Keratinocyte (primary cell): Measurements from ENCODE around the gene SCAPER.

Experiments
- EZH2 ChIP-seq: IDR thresholded peaks from one replicate; pipeline ENCODE4 v1.6.1; 2012; ENCODE audit warnings: inconsistent platforms, mild to moderate bottlenecking, low read length, moderate library complexity
- TF ChIP-seq, protein P1 (sequence below), 3 experiments: IDR thresholded peaks in 1 of 3; conservative IDR thresholded peaks in 1 of 3; optimal IDR thresholded peaks in 1 of 3; 2 replicates in 2 of 3; 3 replicates in 1 of 3; pipeline versions ENCODE3 to v1.5.1; 2011; ENCODE audit warnings: low read length in 3 of 3, mild to moderate bottlenecking in 3 of 3, moderate library complexity in 2 of 3, control low read depth in 1 of 3, inconsistent platforms in 1 of 3; ENCODE audit not compliant: insufficient read depth in 2 of 3; ENCODE audit errors: extremely low read depth in 1 of 3

DNA sequence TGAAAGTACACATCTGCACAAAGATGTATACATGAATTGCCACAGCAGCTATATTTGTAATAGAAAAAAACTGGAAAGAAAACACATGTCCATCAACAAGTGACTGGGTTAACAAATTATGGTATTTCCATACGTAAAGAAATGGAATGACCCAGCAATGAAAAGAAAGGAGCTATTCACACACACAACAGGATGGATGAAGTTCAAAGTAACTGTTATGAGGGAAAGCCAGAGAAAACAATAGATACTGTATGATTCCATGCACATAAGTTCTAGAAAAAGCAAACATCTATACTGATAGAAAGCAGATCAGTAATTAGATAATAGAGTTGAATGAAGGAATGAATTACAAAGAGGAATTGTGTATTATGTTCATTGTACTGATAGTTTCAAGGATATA, 152.0 kb downstream of the SCAPER start:
- TF ChIP-seq, protein P1, sequence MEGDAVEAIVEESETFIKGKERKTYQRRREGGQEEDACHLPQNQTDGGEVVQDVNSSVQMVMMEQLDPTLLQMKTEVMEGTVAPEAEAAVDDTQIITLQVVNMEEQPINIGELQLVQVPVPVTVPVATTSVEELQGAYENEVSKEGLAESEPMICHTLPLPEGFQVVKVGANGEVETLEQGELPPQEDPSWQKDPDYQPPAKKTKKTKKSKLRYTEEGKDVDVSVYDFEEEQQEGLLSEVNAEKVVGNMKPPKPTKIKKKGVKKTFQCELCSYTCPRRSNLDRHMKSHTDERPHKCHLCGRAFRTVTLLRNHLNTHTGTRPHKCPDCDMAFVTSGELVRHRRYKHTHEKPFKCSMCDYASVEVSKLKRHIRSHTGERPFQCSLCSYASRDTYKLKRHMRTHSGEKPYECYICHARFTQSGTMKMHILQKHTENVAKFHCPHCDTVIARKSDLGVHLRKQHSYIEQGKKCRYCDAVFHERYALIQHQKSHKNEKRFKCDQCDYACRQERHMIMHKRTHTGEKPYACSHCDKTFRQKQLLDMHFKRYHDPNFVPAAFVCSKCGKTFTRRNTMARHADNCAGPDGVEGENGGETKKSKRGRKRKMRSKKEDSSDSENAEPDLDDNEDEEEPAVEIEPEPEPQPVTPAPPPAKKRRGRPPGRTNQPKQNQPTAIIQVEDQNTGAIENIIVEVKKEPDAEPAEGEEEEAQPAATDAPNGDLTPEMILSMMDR (optimal IDR thresholded peaks at IDR 0.05 in 1 of 3, IDR thresholded peaks at IDR 0.05 in 1 of 3, conservative IDR thresholded peaks at IDR 0.05 in 1 of 3; ENCODE audit: extremely low read depth in 1 of 3, insufficient read depth in 2 of 3, low read length in 3 of 3): no peak
- no peak for TF ChIP-seq EZH2
